Mesothelial cell of epicardium (in vitro differentiated cells): ENCODE results near the gene IQCK. TPM values are rescaled to one million over a fixed set of nuclear protein-coding genes. Genes with fewer than 3 reads are reported as not detected.

Experiments used
- DNase-seq, 2 experiments: peaks; one replicate each; pipeline ENCODE4 v3.0.0; 2021; ENCODE audit warnings: low spot score in 2 of 2; ENCODE audit not compliant: unreplicated experiment in 2 of 2
- H3K27ac Mint-ChIP-seq: 2 replicates; pipeline ENCODE4 v1.8.0; 2021; ENCODE audit warnings: mixed read lengths
- H3K27me3 Mint-ChIP-seq: 2 replicates; pipeline ENCODE4 v1.8.0; 2021; ENCODE audit warnings: low read depth, mixed read lengths
- H3K36me3 Mint-ChIP-seq: 2 replicates; pipeline ENCODE4 v1.8.0; 2021; ENCODE audit warnings: mixed read lengths
- H3K4me1 Mint-ChIP-seq: 2 replicates; pipeline ENCODE4 v1.8.0; 2021; ENCODE audit warnings: mixed read lengths
- H3K4me3 Mint-ChIP-seq: 2 replicates; pipeline ENCODE4 v1.8.0; 2021; ENCODE audit warnings: mild to moderate bottlenecking, moderate library complexity, mixed read lengths
- H3K9me3 Mint-ChIP-seq: 2 replicates; pipeline ENCODE4 v1.8.0; 2021; ENCODE audit warnings: mixed read lengths
- total RNA-seq: library from RNA; stranded (reverse); gene quantifications from 3 replicates; pipeline ENCODE4 v1.2.1, GENCODE V29; 2021
- TF ChIP-seq, protein P1 (sequence below): fragments of 200-600 bp; sonication (generic); IDR thresholded peaks from one replicate; pipeline ENCODE4 v1.5.0; 2021; ENCODE audit warnings: antibody characterized with exemption; ENCODE audit not compliant: unreplicated experiment

IQCK gene
- total RNA-seq, 1 donor from 2014 or later: 16.0 TPM

- Mint-ChIP-seq H3K4me1 (peaks cover 42% of the 10 kb centered on the region), H3K9me3 (no peaks in the 10 kb centered on the region), H3K27me3 (no peaks in the 10 kb centered on the region), H3K27ac (peak overlapping the region; percentile 1), H3K4me3 (no peak overlapping the region), H3K36me3 (no peaks in the 10 kb centered on the region)
- TF ChIP-seq, protein P1, sequence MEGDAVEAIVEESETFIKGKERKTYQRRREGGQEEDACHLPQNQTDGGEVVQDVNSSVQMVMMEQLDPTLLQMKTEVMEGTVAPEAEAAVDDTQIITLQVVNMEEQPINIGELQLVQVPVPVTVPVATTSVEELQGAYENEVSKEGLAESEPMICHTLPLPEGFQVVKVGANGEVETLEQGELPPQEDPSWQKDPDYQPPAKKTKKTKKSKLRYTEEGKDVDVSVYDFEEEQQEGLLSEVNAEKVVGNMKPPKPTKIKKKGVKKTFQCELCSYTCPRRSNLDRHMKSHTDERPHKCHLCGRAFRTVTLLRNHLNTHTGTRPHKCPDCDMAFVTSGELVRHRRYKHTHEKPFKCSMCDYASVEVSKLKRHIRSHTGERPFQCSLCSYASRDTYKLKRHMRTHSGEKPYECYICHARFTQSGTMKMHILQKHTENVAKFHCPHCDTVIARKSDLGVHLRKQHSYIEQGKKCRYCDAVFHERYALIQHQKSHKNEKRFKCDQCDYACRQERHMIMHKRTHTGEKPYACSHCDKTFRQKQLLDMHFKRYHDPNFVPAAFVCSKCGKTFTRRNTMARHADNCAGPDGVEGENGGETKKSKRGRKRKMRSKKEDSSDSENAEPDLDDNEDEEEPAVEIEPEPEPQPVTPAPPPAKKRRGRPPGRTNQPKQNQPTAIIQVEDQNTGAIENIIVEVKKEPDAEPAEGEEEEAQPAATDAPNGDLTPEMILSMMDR: no peak
- no peak for DNase-seq
These were observed 39.0 kb downstream of the IQCK start for GRCh38 chr16:19757026-19757425.

GRCh38 chr16:19757762-19758595 is 39.9 kb downstream of the IQCK start:
- peaks cover 35% of the 10 kb centered on the region for H3K4me1 Mint-ChIP-seq
- TF ChIP-seq, protein P1: no peak
- H3K4me3 Mint-ChIP-seq: peak overlapping the region; percentile 0
- peak overlapping the region; percentile 83 for H3K27ac Mint-ChIP-seq
- H3K9me3 Mint-ChIP-seq: no peaks in the 10 kb centered on the region
- no peak for DNase-seq
- H3K27me3 Mint-ChIP-seq: no peaks in the 10 kb centered on the region
- H3K36me3 Mint-ChIP-seq: no peaks in the 10 kb centered on the region

DNA sequence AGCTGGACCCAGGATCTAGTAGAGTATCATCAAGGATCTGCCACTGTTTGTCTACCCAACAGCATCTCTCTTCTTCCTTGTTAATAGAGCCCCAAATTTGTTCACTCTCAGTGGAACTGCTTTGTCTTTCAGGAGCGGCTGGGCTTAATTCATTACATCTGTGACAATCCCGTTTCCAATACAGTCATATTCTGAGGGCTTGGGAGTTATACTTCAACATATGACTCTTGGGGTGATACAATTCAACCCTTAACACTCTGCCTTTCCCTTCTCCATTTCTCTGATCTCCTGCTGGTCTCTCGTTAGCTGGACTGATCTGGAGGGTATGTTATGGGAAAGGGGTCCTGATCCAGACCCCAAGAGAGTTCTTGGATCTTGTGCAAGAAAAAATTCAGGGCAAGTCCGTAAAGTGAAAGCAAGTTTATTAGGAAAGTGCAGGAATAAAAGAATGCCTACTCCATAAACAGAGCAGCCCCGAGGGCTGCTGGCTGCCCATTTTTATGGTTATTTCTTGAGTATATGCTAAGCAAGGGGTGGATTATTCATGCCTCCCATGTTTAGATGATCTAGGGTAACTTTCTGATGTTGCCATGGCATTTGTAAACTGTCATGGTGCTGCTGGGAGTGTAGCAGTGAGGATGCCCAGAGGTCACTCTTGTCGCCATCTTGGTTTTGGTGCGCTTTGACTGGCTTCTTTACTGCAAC is 42.4 kb downstream of the IQCK start:
- H3K27ac Mint-ChIP-seq: no peak overlapping the region

GRCh38 chr16:19765860-19766553 is 47.9 kb downstream of the IQCK start:
- no peak overlapping the region for H3K27ac Mint-ChIP-seq
- H3K27me3 Mint-ChIP-seq: no peaks in the 10 kb centered on the region
- no peaks in the 10 kb centered on the region for H3K4me1 Mint-ChIP-seq
- TF ChIP-seq, protein P1: no peak
- peaks cover 18% of the 10 kb centered on the region for H3K9me3 Mint-ChIP-seq
- DNase-seq: no peak
- peaks cover 18% of the 10 kb centered on the region for H3K36me3 Mint-ChIP-seq
- no peak overlapping the region for H3K4me3 Mint-ChIP-seq

More for the DNA sequence above, 42.4 kb downstream of the IQCK start:
- no peaks in the 10 kb centered on the region for H3K9me3 Mint-ChIP-seq
- TF ChIP-seq, protein P1: no peak
- no peaks in the 10 kb centered on the region for H3K36me3 Mint-ChIP-seq
- DNase-seq: no peak
- no peak overlapping the region for H3K4me3 Mint-ChIP-seq
- peaks cover 15% of the 10 kb centered on the region for H3K4me1 Mint-ChIP-seq
- H3K27me3 Mint-ChIP-seq: no peaks in the 10 kb centered on the region

DNA sequence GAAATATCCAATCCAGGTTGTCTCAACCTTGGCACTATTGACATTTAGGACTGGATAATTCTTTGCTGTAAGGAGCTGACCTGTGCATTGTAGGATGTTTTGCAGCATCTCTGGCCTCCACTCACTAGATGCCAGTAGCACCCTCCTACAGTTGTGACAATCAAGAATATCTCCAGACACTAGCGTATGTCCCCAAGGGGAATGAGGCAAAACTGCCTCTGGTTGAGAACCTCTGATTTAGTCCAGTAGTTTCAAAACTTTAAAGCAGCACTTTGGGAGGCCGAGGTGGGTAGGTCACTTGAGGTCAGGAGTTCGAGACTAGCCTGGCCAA is 48.4 kb downstream of the IQCK start:
- no peaks in the 10 kb centered on the region for H3K27me3 Mint-ChIP-seq
- H3K27ac Mint-ChIP-seq: no peak overlapping the region
- TF ChIP-seq, protein P1: no peak
- H3K4me3 Mint-ChIP-seq: no peak overlapping the region
- H3K36me3 Mint-ChIP-seq: peaks cover 18% of the 10 kb centered on the region
- H3K9me3 Mint-ChIP-seq: peaks cover 18% of the 10 kb centered on the region
- no peaks in the 10 kb centered on the region for H3K4me1 Mint-ChIP-seq
- DNase-seq: no peak
